Common myeloid progenitor, CD34-positive (primary cell): ENCODE data around the gene CDC42BPG.

Source experiments
- CTCF ChIA-PET: fragments of 350-600 bp; sonication (Branson Sonifier 250); formaldehyde crosslinking; loops from one replicate; lab custom pipeline; 2021; ENCODE audit warnings: antibody characterized with exemption; lab: Charles Lee
- POLR2A ChIA-PET: fragments of 350-600 bp; sonication (Branson Sonifier 250); formaldehyde crosslinking; loops from one replicate; lab custom pipeline; 2021; ENCODE audit warnings: antibody characterized with exemption; lab: Charles Lee
- DNase-seq, 3 donors: peaks; one replicate each; pipeline versions ENCODE4 v3.0.0 to v3.0.0-alpha.2; 2013
- H3K27ac ChIP-seq, 2 experiments: 1 replicate in 1 of 2; 2 replicates in 1 of 2; pipeline ENCODE4 v1.7.0; 2013; ENCODE audit warnings: inconsistent platforms in 2 of 2, low read length in 2 of 2, mild to moderate bottlenecking in 2 of 2, low read depth in 1 of 2, moderate library complexity in 1 of 2; ENCODE audit not compliant: severe bottlenecking in 2 of 2, insufficient read depth in 1 of 2, poor library complexity in 1 of 2
- H3K27me3 ChIP-seq, 5 experiments: replicated peaks in 2 of 5; 1 replicate in 3 of 5; 2 replicates in 2 of 5; pipeline versions ENCODE4 v1.6.1 to v1.7.0; 2013; ENCODE audit warnings: low read length in 4 of 5, mild to moderate bottlenecking in 2 of 5, moderate library complexity in 2 of 5, inconsistent platforms in 1 of 5; ENCODE audit not compliant: insufficient read depth in 5 of 5, control insufficient read depth in 4 of 5
- H3K36me3 ChIP-seq, 4 experiments: 1 replicate in 2 of 4; 2 replicates in 2 of 4; pipeline versions ENCODE4 v1.6.1 to v1.7.0; 2013; ENCODE audit warnings: low read length in 3 of 4, control low read depth in 1 of 4, mild to moderate bottlenecking in 1 of 4; ENCODE audit not compliant: control insufficient read depth in 4 of 4, insufficient read depth in 4 of 4
- H3K4me1 ChIP-seq, 4 experiments: 1 replicate in 3 of 4; 2 replicates in 1 of 4; pipeline versions ENCODE4 v1.6.1 to v1.7.1; 2013; ENCODE audit warnings: low read length in 3 of 4, mild to moderate bottlenecking in 3 of 4, control low read depth in 1 of 4, inconsistent platforms in 1 of 4, moderate library complexity in 1 of 4; ENCODE audit not compliant: control insufficient read depth in 4 of 4, insufficient read depth in 4 of 4; ENCODE audit errors: control extremely low read depth in 1 of 4
- H3K4me3 ChIP-seq, 7 experiments: 1 replicate in 4 of 7; 2 replicates in 3 of 7; pipeline versions ENCODE4 v1.5.1 to v1.7.0; 2013; ENCODE audit warnings: mild to moderate bottlenecking in 7 of 7, low read length in 6 of 7, moderate library complexity in 6 of 7, inconsistent platforms in 2 of 7, low read depth in 2 of 7, control low read depth in 1 of 7; ENCODE audit not compliant: insufficient read depth in 4 of 7, control insufficient read depth in 1 of 7; ENCODE audit errors: extremely low read depth in 1 of 7
- H3K9me3 ChIP-seq, 5 experiments: 1 replicate in 4 of 5; 2 replicates in 1 of 5; pipeline versions ENCODE4 v1.6.1 to v1.7.1; 2013; ENCODE audit warnings: low read length in 4 of 5, mild to moderate bottlenecking in 2 of 5, inconsistent platforms in 1 of 5, low read depth in 1 of 5, moderate library complexity in 1 of 5; ENCODE audit not compliant: control insufficient read depth in 4 of 5, insufficient read depth in 2 of 5; ENCODE audit errors: control extremely low read depth in 1 of 5
- WGBS: methylation state at CpG from one replicate; pipeline ENCODE4 v1.1.5; 2013; ENCODE audit not compliant: insufficient coverage; 5-methylcytosine and 5-hydroxymethylcytosine counted together

CDC42BPG gene

GRCh38 chr11:64831411-64831891 lies 13.0 kb downstream of the CDC42BPG start:
- Histone ChIP-seq H3K4me1 (no peaks in the 10 kb centered on the region), H3K9me3 (no peaks in the 10 kb centered on the region), H3K27ac (no peak overlapping the region), H3K27me3 (no peaks in the 10 kb centered on the region), H3K4me3 (no peak overlapping the region), H3K36me3 (peaks cover 0 to 47% (median 10%) of the 10 kb centered on the region in 4 experiments)
- DNase-seq = no peak
- POLR2A ChIA-PET = no interaction called here
- CTCF ChIA-PET = interaction anchor here (0.9 to 1.2 kb wide), 2 partner anchors 9 to 13 kb away, joined by 3 read pairs; no protein-coding TSS in a partner anchor
- WGBS = 97% methylated on average over 21 of the region's 24 CpGs

GRCh38 chr11:64829536-64830251 lies 14.8 kb downstream of the CDC42BPG start:
- POLR2A ChIA-PET = interaction anchor here (0.6 kb wide), 1 partner anchor 669 kb away, joined by 3 read pairs; the partner anchor contains the start of gene MALAT1
- no peaks in the 10 kb centered on the region for H3K27me3 ChIP-seq

GRCh38 chr11:64827451-64827839 lies 17.0 kb downstream of the CDC42BPG start:
- no peaks in the 10 kb centered on the region for H3K4me1 ChIP-seq
- H3K27ac ChIP-seq = no peak overlapping the region
- DNase-seq = no peak
- ChIA-PET CTCF (interaction anchor here (0.9 to 1.1 kb wide), 2 partner anchors 13 to 39 kb away, joined by 3 to 4 read pairs; no protein-coding TSS in a partner anchor), POLR2A (no interaction called here)
- H3K4me3 ChIP-seq = no peak overlapping the region
- no peaks in the 10 kb centered on the region for H3K9me3 ChIP-seq
- peaks cover 0 to 31% (median 9%) of the 10 kb centered on the region in 4 experiments for H3K36me3 ChIP-seq
- WGBS = 99% methylated on average over 20 of the region's 22 CpGs
- no peaks in the 10 kb centered on the region for H3K27me3 ChIP-seq

More at GRCh38 chr11:64829536-64830251, 14.8 kb downstream of the CDC42BPG start:
- peaks cover 0 to 45% (median 10%) of the 10 kb centered on the region in 4 experiments for H3K36me3 ChIP-seq
- no peak overlapping the region for H3K4me3 ChIP-seq
- no peak for DNase-seq
- CTCF ChIA-PET = interaction anchor here (1.1 to 1.4 kb wide), 3 partner anchors 11 to 40 kb away, joined by 3 read pairs; no protein-coding TSS in a partner anchor
- no peak overlapping the region for H3K27ac ChIP-seq
- no peaks in the 10 kb centered on the region for H3K9me3 ChIP-seq
- 94% methylated on average over 41 of the region's 43 CpGs for WGBS
- H3K4me1 ChIP-seq = no peaks in the 10 kb centered on the region

DNA sequence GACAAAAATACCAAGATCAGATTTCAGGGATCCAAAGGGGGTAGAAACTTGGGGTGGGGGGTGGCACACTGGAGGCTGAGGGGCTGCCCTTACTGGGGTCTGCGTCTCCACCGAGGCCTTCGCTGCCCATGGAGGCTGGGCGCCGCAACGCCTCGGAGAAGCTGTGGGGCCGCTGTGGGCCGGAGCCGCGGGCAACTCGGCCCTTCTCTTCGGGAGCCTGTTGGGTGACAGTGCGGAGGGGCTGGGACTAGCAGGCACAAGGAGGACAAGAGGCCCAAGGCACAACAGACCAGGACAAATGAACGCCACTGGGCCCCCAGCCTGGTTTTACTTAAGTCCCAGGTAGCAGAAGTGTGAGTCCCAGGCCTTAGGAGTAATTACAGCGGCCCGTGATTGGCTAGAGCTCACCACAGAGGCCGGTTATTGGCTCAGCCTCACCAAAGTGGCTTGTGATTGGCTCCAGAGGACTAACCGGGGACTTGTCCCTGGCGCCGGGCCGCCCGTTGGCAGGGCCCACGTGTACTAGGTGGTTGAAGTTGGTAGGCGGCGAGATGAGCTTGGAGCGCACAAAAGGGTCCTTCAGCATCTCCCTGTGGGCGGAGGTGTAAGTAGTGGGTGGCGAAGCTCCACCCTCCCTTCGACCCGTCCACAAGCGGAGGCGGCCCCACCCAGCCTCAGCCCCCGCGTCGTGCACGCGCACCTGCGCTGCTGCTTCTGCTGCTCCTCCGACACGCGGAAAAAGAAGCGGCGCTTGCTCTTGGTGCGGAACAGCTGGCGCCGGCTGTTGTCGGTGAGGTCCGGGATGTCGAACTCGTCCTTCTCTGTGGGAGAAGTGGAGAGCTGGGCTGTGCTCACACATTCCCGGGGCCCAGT lies 17.6 kb downstream of the CDC42BPG start:
- POLR2A ChIA-PET = no interaction called here
- H3K9me3 ChIP-seq = no peaks in the 10 kb centered on the region

DNA sequence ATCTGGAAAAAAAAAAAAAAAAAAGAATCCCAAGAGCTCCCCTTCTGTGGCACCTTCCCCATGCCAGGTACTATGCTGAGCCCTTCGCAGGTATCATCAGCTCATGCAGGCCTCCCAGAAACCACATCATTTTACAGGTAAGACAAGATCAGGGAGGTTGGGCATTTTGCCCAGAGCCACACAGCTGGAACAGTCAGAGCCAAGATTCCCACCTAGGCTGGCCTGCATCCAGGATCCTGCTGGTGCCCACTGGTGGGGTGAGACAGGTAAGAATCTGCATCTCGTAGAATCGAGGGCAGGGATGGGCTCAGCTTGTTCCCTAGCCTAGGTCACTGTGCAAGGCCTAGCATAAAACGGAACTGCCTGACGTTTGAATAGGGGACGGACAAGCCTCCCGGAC lies 18.4 kb downstream of the CDC42BPG start:
- Histone ChIP-seq H3K4me3 (no peak overlapping the region), H3K4me1 (no peaks in the 10 kb centered on the region), H3K9me3 (no peaks in the 10 kb centered on the region), H3K36me3 (peaks cover 0 to 20% (median 6%) of the 10 kb centered on the region in 4 experiments), H3K27me3 (no peaks in the 10 kb centered on the region), H3K27ac (no peak overlapping the region)
- ChIA-PET POLR2A (no interaction called here), CTCF (no interaction called here)
- 97% methylated on average over 6 of the region's 7 CpGs for WGBS
- DNase-seq = no peak

More for the DNA sequence above, 17.6 kb downstream of the CDC42BPG start:
- 99% methylated on average over 42 of the region's 52 CpGs for WGBS
- CTCF ChIA-PET = interaction anchor here (0.9 to 1.1 kb wide), 2 partner anchors 14 to 39 kb away, joined by 3 to 4 read pairs; no protein-coding TSS in a partner anchor
- Histone ChIP-seq H3K27me3 (no peaks in the 10 kb centered on the region), H3K27ac (no peak overlapping the region), H3K36me3 (peaks cover 0 to 26% (median 8%) of the 10 kb centered on the region in 4 experiments), H3K4me3 (no peak overlapping the region), H3K4me1 (no peaks in the 10 kb centered on the region)
- DNase-seq = no peak

DNA sequence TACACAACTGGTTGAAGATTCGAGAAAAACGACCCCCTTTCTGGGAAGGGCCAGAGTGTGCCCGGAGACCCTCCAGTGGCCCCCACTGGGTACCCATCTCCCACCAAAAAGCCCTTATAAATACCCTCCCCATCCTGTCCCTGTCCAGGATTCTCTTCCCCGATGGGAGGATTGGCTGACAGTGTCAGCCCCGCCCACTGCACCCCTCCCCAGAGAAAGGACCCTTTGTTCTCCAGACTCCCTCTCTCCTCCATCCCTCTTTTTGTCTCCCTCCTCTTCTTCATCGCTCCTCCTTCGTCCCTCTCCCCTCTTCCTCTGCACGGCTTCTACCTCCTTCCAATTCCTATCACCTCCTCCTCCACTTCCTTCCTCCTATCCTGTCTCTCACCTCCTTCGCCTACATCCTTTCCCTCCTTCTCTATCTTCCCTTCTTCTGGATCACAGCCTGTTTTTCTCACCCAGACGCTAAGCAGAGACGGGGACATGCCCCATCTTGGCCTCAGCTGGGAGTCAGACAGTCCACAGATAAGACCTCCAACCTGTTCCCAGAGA lies 20.8 kb downstream of the CDC42BPG start:
- 88% methylated on average over 10 of the region's 11 CpGs for WGBS
- Histone ChIP-seq H3K27ac (no peak overlapping the region), H3K36me3 (peaks cover 0 to 9% (median 1%) of the 10 kb centered on the region in 4 experiments), H3K4me3 (no peak overlapping the region), H3K4me1 (no peaks in the 10 kb centered on the region), H3K27me3 (no peaks in the 10 kb centered on the region), H3K9me3 (no peaks in the 10 kb centered on the region)
- ChIA-PET CTCF (no interaction called here), POLR2A (no interaction called here)
- DNase-seq = no peak
